ENCODE measurements around the gene ELOVL2.

Gene ELOVL2

DNA sequence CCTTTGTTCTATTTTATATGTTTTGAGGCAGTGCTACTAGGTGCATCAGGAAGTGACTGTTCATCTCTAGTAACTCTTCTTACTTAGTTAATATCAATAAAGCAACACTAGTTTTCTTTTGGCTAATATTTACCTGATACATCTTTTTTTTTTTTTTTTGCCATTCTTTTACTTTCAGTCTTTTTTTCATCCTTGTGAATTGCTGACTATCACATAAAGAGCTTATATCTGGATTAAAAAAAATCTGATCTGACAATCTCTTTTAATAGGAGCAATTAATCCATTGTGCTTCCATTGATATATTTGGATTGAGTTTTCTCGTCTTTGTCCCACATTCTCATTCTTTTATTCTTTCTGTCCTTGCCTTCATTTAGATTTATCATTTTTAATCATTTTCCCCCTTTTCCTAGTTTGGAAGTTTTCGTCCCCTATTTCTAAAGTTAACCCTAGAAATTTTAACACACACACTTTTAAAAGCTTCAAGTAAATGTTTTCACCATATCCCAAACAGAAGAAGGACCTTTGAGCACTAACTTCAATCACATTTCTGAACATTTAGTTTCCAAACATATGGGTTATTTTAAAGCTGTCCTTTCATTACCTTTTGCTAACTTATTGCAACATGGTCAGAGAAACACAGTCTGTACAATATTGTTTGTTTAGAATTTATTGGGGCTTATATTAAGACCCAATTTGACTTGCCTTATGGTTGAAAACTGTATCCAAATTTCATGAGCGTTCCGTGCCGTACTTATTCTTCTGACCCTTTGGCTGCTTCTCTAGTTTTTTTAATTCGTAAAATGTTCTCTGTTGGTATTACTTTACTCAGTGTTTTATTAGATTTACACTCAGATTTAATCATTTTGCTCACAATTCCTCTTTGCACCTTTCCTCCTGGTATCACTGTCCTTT lies 94.3 kb downstream of the ELOVL2 start:
- no peaks in the 10 kb centered on the region for H4K20me1 ChIP-seq (ENCODE audit: insufficient read depth)
- no peak overlapping the region for H3K9ac ChIP-seq
- no peaks in the 10 kb centered on the region for H3K36me3 ChIP-seq (ENCODE audit: insufficient read depth)
- H3K79me2 ChIP-seq (ENCODE audit: insufficient read depth, low read depth), result no peaks in the 10 kb centered on the region
- no peaks in the 10 kb centered on the region for H3K4me1 ChIP-seq (ENCODE audit: low read depth, poor library complexity, severe bottlenecking)
- H3K27ac ChIP-seq, result no peak overlapping the region
- no peak overlapping the region for H3K4me3 ChIP-seq (IDR thresholded peaks at IDR 0.05; ENCODE audit: insufficient read depth, low read depth, low read length)
- TF ChIP-seq CTCF (conservative IDR thresholded peaks at IDR 0.05; ENCODE audit: low read depth, low read length), result no peak
- no peak overlapping the region for H3K4me2 ChIP-seq
- H2AFZ ChIP-seq (ENCODE audit: low read depth), result no peak overlapping the region
- no peaks in the 10 kb centered on the region for H3K27me3 ChIP-seq (ENCODE audit: insufficient read depth, low read depth)

GRCh38 chr6:10947966-10948365 lies 96.1 kb downstream of the ELOVL2 start:
- no peaks in the 10 kb centered on the region for H3K27me3 ChIP-seq (ENCODE audit: insufficient read depth, low read depth)
- no peaks in the 10 kb centered on the region for H3K4me1 ChIP-seq (ENCODE audit: low read depth, poor library complexity, severe bottlenecking)
- H4K20me1 ChIP-seq (ENCODE audit: insufficient read depth), result no peaks in the 10 kb centered on the region
- TF ChIP-seq CTCF (conservative IDR thresholded peaks at IDR 0.05; ENCODE audit: low read depth, low read length), result no peak
- H3K9ac ChIP-seq, result no peak overlapping the region
- no peaks in the 10 kb centered on the region for H3K36me3 ChIP-seq (ENCODE audit: insufficient read depth)
- no peak overlapping the region for H3K27ac ChIP-seq
- no peaks in the 10 kb centered on the region for H3K79me2 ChIP-seq (ENCODE audit: insufficient read depth, low read depth)
- H3K4me2 ChIP-seq, result no peak overlapping the region
- no peak overlapping the region for H2AFZ ChIP-seq (ENCODE audit: low read depth)
- no peak overlapping the region for H3K4me3 ChIP-seq (IDR thresholded peaks at IDR 0.05; ENCODE audit: insufficient read depth, low read depth, low read length)

GRCh38 chr6:10945845-10946244 lies 98.3 kb downstream of the ELOVL2 start:
- no peak overlapping the region for H2AFZ ChIP-seq (ENCODE audit: low read depth)
- no peak overlapping the region for H3K4me2 ChIP-seq
- no peaks in the 10 kb centered on the region for H3K36me3 ChIP-seq (ENCODE audit: insufficient read depth)
- H3K79me2 ChIP-seq (ENCODE audit: insufficient read depth, low read depth), result no peaks in the 10 kb centered on the region
- no peaks in the 10 kb centered on the region for H4K20me1 ChIP-seq (ENCODE audit: insufficient read depth)
- H3K27me3 ChIP-seq (ENCODE audit: insufficient read depth, low read depth), result no peaks in the 10 kb centered on the region
- no peak for TF ChIP-seq CTCF (conservative IDR thresholded peaks at IDR 0.05; ENCODE audit: low read depth, low read length)
- no peak overlapping the region for H3K9ac ChIP-seq
- no peak overlapping the region for H3K27ac ChIP-seq
- no peaks in the 10 kb centered on the region for H3K4me1 ChIP-seq (ENCODE audit: low read depth, poor library complexity, severe bottlenecking)
- no peak overlapping the region for H3K4me3 ChIP-seq (IDR thresholded peaks at IDR 0.05; ENCODE audit: insufficient read depth, low read depth, low read length)

DNA sequence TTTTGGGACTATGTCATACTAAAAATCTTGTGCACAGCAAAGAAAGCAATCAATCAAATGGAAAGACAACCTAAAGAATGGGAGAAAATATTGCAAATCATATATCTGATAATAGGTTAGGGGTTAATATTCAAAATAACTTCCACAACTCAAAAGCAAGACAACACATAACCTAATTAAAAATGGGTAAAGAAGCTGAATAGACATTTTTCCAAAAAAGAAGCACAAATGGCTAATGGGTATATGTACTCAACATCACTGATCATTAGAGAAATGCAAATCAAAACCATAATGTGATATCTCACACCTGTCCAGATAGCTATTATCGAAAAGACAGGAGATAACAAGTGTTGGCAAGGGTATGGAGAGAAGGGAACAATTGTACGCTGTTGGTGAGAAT lies 104.3 kb downstream of the ELOVL2 start:
- TF ChIP-seq CTCF (conservative IDR thresholded peaks at IDR 0.05; ENCODE audit: low read depth, low read length), result no peak
- no peak overlapping the region for H3K4me3 ChIP-seq (IDR thresholded peaks at IDR 0.05; ENCODE audit: insufficient read depth, low read depth, low read length)
- no peak overlapping the region for H3K9ac ChIP-seq
- H3K79me2 ChIP-seq (ENCODE audit: insufficient read depth, low read depth), result no peaks in the 10 kb centered on the region
- no peaks in the 10 kb centered on the region for H3K36me3 ChIP-seq (ENCODE audit: insufficient read depth)
- H3K27me3 ChIP-seq (ENCODE audit: insufficient read depth, low read depth), result no peaks in the 10 kb centered on the region
- no peaks in the 10 kb centered on the region for H4K20me1 ChIP-seq (ENCODE audit: insufficient read depth)
- H3K4me1 ChIP-seq (ENCODE audit: low read depth, poor library complexity, severe bottlenecking), result no peaks in the 10 kb centered on the region
- no peak overlapping the region for H3K27ac ChIP-seq
- H3K4me2 ChIP-seq, result no peak overlapping the region
- H2AFZ ChIP-seq (ENCODE audit: low read depth), result no peak overlapping the region

Measured in KMS-11 (cell line).